Measurements from ENCODE around the gene GALNT17. TPM values are rescaled to one million over a fixed set of nuclear protein-coding genes. Genes with fewer than 3 reads are reported as not detected.

Gene GALNT17
- total RNA-seq, 1 donor from 2014 or later: 0.12 TPM

GRCh38 chr7:71338866-71339265 lies 206.9 kb downstream of the GALNT17 start:
- TF ChIP-seq CTCF (conservative IDR thresholded peaks at IDR 0.05; ENCODE audit: low read depth, low read length): no peak
- no peak for DNase-seq (ENCODE audit: low read depth)
- H3K4me3 ChIP-seq (ENCODE audit: low read depth, low read length): no peak overlapping the region

- no peak for TF ChIP-seq CTCF (conservative IDR thresholded peaks at IDR 0.05; ENCODE audit: low read depth, low read length)
- no peak for DNase-seq (ENCODE audit: low read depth)
Measured at GRCh38 chr7:71339924-71340323, 208.0 kb downstream of the GALNT17 start.

GRCh38 chr7:71342202-71342601 lies 210.3 kb downstream of the GALNT17 start:
- no peak overlapping the region for H3K4me3 ChIP-seq (ENCODE audit: low read depth, low read length)
- TF ChIP-seq CTCF (conservative IDR thresholded peaks at IDR 0.05; ENCODE audit: low read depth, low read length): no peak
- no peak for DNase-seq (ENCODE audit: low read depth)

More at GRCh38 chr7:71339924-71340323, 208.0 kb downstream of the GALNT17 start:
- no peak overlapping the region for H3K4me3 ChIP-seq (ENCODE audit: low read depth, low read length)

GRCh38 chr7:71343039-71343438 lies 211.1 kb downstream of the GALNT17 start:
- no peak for TF ChIP-seq CTCF (conservative IDR thresholded peaks at IDR 0.05; ENCODE audit: low read depth, low read length)
- H3K4me3 ChIP-seq (ENCODE audit: low read depth, low read length): no peak overlapping the region
- no peak for DNase-seq (ENCODE audit: low read depth)

GRCh38 chr7:71343892-71344291 lies 211.9 kb downstream of the GALNT17 start:
- no peak for DNase-seq (ENCODE audit: low read depth)
- TF ChIP-seq CTCF (conservative IDR thresholded peaks at IDR 0.05; ENCODE audit: low read depth, low read length): no peak

GRCh38 chr7:71345117-71345884 lies 213.4 kb downstream of the GALNT17 start:
- no peak for DNase-seq (ENCODE audit: low read depth)
- TF ChIP-seq CTCF (conservative IDR thresholded peaks at IDR 0.05; ENCODE audit: low read depth, low read length): no peak

More at GRCh38 chr7:71343892-71344291, 211.9 kb downstream of the GALNT17 start:
- no peak overlapping the region for H3K4me3 ChIP-seq (ENCODE audit: low read depth, low read length)

More at GRCh38 chr7:71345117-71345884, 213.4 kb downstream of the GALNT17 start:
- H3K4me3 ChIP-seq (ENCODE audit: low read depth, low read length): no peak overlapping the region
